Measurements from ENCODE around the gene SLC6A3. TPM values are rescaled to one million over a fixed set of nuclear protein-coding genes. Genes with fewer than 3 reads are reported as not detected.

The SLC6A3 gene
- polyA plus RNA-seq, 10 donors, result 0.05 TPM; not detected in 8

DNA sequence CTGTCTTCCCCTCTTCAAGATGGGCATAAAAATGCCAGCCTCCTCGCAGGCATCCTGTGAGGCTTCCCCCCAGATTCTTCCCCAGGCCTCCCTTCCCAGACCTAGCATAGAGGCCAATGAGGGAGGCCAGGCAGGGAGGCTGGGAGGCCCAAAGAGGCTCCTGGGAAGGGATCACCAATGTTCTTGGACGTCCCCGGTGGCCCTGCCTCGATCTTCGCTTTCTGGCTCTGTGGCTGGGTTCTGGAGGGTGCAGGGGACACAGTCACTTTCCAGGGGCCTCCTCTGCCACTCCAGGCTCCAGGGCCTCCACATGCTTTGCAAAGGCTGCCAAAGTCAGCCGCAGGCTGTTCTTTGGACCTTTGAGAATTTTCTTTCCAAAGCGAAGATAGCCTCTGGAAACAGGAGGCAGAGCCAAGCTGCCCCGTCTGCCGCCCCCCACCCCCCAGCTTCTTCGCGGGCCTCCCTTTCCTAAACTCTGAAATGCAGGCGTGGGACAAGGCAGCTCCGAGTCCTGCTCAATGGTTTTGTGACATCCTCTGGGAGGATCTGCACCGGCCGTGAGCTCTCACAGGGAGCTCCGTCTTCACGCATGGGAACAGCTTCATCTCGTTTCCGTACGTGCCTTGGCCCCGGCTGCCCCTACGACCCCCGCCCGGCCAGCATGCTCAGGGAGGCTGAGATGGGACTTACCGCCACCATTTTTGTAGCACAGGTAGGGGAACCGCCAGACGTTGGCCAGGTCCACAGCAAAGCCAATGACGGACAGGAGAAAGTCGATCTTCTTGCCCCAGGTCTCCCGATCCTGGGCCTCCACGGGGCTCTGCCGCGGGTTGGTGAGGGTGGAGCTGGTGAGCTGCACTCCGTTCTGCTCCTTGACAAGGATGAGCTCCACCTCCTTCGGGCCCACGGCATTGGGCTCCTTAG is 2.8 kb downstream of the SLC6A3 start:
- no peak for DNase-seq

DNA sequence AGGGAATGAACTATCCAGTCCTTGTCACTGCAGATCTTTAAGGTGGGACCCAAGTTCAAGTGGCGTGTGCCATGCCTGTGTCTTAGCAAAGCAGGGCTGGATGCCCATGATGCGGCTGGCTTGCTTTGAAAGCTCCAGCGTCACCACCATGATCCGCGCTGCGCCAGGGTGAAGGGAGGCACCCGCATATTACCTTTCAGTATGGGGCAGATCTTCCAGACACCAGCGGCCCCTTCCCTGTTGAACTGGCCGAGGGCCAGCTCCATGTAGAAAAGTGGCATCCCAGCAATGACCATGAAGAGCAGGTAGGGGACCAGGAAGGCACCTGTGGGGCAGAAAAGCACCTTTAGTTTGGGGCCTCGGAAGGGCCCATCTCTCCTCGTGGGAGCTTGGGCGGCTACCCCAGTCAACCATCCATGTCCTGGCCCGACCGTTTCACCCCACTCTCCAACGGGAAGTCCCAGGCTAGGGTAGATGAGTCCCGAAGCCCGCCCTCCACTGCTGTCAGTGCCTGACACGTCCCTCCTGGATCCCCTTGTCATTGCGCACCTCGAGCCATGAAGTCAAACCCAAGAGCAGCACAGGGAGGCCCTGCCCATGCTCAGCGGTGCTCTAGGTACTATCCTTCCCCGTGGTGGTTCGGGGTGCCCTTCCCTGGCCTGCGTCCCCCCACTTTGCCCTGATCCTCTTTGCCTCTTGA is 3.9 kb downstream of the SLC6A3 start:
- no peak for DNase-seq

GRCh38 chr5:1440098-1440493 is 5.1 kb downstream of the SLC6A3 start:
- no peak for DNase-seq

- no peak for DNase-seq
Measured at GRCh38 chr5:1439388-1440097, 5.7 kb downstream of the SLC6A3 start.

- no peak for DNase-seq
Measured at GRCh38 chr5:1438871-1439270, 6.4 kb downstream of the SLC6A3 start.

- no peak for DNase-seq
Measured at GRCh38 chr5:1437876-1438559, 7.2 kb downstream of the SLC6A3 start.

- DNase-seq, result no peak
Measured at GRCh38 chr5:1437226-1437829, 7.9 kb downstream of the SLC6A3 start.

DNA sequence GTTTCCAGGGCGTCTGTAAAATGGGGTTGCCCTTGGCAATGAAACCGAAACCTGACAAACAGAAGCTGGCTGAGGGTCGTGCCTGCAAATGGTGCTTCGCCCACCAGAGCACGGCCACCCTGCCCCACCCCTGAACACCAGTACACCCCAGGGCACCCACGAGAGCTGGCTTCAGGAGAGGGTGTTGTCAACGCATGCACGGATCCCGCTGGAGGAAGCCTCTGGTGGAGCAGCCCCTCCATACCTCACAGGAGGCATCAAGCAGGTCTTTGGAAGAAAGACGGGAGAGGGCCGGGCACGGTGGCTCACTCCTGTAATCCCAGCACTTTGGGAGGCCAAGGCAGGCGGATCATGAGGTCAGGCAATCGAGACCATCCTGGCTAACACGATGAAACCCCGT is 8.6 kb downstream of the SLC6A3 start:
- no peak for DNase-seq

- DNase-seq, result no peak
Measured at GRCh38 chr5:1436036-1436435, 9.2 kb downstream of the SLC6A3 start.

DNA sequence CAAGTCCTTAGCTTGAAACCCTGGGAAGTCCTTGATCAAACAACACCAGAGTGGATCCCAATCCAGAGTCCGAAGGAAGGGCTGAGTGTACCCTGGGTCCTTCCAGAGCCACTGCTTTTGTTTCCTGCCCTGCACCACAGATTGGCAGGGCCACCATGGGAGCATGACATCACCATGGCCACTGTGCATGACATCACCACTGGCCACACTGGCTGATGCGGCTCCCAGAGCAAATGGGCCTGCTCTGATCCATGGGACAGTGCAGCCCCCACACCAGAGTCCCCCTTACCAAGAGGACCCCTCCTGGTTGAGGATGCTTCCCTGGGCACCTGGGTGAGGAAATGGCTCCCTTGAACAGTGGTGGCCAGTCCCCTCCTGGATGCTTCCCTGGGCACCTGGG is 9.9 kb downstream of the SLC6A3 start:
- no peak for DNase-seq

- no peak for DNase-seq
Measured at GRCh38 chr5:1432296-1432695, 12.9 kb downstream of the SLC6A3 start.

GRCh38 chr5:1431896-1432295 is 13.3 kb downstream of the SLC6A3 start:
- no peak for DNase-seq

- DNase-seq, result no peak
Measured at GRCh38 chr5:1431021-1431811, 14.0 kb downstream of the SLC6A3 start.

DNA sequence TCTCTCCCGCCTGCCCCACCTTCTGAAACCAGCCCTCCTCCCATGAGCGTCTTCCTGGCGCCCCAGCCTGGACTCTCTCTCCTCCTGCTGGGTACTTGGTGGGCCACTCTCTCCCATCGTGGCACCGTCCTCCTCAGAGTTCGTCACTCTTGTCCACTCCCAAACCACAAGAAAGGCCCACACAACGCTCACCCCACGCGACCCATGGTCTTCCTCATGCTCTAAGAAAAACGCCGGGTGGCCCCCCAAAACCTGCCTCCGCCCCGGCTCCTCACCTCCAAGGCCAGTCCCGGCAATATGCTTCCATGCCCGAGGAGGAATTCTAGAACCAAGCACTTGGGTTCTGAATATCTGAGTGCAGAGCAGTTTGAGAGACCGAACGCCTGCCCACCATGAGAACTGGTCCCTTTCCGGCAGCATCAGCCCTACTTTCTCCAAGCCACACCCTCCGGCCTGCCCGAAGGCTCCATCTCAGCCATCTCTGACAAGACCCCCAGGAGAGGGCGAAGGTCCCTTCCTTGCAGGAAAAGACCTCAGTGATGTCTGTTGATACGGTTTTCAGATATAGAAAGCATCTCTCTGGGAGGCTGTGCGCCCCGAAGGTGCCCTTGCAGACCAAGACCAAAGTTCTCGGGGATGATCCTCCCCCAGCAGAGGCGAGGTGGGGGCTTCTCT is 15.0 kb downstream of the SLC6A3 start:
- no peak for DNase-seq

GRCh38 chr5:1429496-1429895 is 15.7 kb downstream of the SLC6A3 start:
- no peak for DNase-seq

DNA sequence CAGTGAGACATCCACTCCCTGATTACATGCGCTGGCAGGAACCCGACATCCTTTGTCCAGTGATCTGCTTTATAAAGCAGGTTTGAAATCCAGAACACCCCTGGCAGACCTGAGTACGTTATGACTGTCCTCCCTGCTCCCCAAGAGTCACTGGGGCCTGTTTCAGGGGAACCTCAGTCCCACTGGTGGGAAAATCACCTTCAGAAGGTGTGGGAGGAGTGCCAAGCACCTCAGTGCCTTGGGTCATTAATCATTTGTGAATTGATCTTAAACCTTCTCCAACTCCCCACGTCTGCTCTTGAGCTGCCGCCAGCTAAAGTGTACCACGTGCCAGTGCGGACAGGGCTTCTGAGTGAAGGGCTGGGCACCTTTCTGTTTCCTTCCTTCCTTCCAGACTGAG is 16.2 kb downstream of the SLC6A3 start:
- DNase-seq, result no peak

GRCh38 chr5:1428107-1428506 is 17.1 kb downstream of the SLC6A3 start:
- DNase-seq, result no peak

DNA sequence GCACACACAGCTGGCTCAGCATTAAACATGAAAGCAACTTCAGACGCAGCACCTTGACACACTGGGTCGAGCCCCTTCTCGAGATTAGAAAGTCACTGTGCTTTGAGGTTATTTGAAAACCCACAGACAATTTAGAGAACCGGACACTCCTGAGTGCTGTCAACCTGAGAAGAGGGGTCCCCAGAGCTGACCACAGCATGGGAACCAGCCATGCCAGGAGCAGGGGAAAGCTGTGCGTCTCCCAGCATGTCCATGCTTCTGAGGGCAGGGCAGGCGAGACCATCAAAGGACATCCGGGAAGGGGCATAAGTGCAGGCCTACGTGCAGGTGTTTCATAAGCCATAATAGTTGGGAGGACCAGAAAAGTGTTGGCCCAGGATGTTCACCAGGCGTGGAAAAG is 20.5 kb downstream of the SLC6A3 start:
- DNase-seq, result no peak

DNA sequence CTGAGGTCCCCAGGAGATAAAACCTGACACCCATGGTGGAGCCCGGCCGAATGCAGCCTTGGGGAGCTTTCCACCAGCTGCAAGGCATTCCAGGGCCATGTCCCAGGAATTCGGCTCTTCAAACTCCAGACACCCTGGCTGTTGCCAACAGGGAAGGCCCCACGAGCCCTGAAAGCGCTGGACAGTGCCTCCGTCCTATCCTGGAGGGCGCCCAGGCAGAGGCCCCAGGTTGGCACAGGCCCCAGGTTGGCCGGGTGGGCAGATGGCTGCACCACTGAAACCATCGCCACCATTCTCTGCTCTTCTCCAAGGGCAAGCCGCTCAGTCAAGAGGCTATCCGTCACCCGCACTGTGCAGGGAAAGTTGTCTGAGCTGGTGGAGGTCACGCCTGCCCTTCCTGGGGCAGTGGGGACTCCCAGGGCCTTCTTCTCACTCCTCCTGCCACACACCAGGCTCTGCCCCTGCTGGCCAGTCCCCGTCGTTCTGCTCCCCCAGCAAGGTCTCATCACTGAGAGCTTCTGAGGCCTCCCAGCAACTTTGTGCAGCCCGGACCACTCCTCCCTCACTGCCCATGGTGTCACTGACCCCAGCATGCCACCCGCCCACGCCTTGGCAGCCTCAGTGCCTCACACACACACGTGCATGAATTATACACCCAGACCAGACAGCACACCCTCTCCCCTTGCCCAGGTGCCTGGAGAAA is 21.2 kb downstream of the SLC6A3 start:
- no peak for DNase-seq
